Measurements from ENCODE around the gene TESMIN.

The TESMIN gene

GRCh38 chr11:68751331-68751856, at the start of gene TESMIN:
TESMIN (minus strand) TSS chr11:68751520; CDS start chr11:68750660, 860 bp downstream.
- Mint-ChIP-seq H3K27ac (no peak within 1 kb of the TSS), H3K9me3 (no peaks in the 10 kb centered on the region), H3K36me3 (ENCODE audit: low read depth) (peaks cover 2% of the 10 kb centered on the region), H3K4me1 (ENCODE audit: low read depth) (peaks cover 8% of the 10 kb centered on the region), H3K27me3 (peaks cover 4% of the 10 kb centered on the region), H3K4me3 (peak within 1 kb of the TSS; percentile 75)

- no peaks in the 10 kb centered on the region for H3K9me3 Mint-ChIP-seq
- H3K36me3 Mint-ChIP-seq (ENCODE audit: low read depth) = peaks cover 31% of the 10 kb centered on the region
- H3K27ac Mint-ChIP-seq = no peak overlapping the region
Measured at GRCh38 chr11:68798221-68798813, 47.0 kb upstream of the TESMIN start.

GRCh38 chr11:68796801-68797200, 45.5 kb upstream of the TESMIN start:
- Mint-ChIP-seq H3K9me3 (no peaks in the 10 kb centered on the region), H3K4me3 (no peak overlapping the region), H3K36me3 (ENCODE audit: low read depth) (peaks cover 29% of the 10 kb centered on the region), H3K27me3 (no peaks in the 10 kb centered on the region), H3K4me1 (ENCODE audit: low read depth) (no peaks in the 10 kb centered on the region), H3K27ac (no peak overlapping the region)

More at GRCh38 chr11:68798221-68798813, 47.0 kb upstream of the TESMIN start:
- Mint-ChIP-seq H3K4me1 (ENCODE audit: low read depth) (no peaks in the 10 kb centered on the region), H3K27me3 (no peaks in the 10 kb centered on the region), H3K4me3 (no peak overlapping the region)

- Mint-ChIP-seq H3K36me3 (ENCODE audit: low read depth) (peaks cover 24% of the 10 kb centered on the region), H3K4me1 (ENCODE audit: low read depth) (no peaks in the 10 kb centered on the region), H3K9me3 (no peaks in the 10 kb centered on the region), H3K27me3 (no peaks in the 10 kb centered on the region), H3K27ac (no peak overlapping the region), H3K4me3 (no peak overlapping the region)
Measured at GRCh38 chr11:68792400-68792966, 41.2 kb upstream of the TESMIN start.

GRCh38 chr11:68784653-68785052, 33.3 kb upstream of the TESMIN start:
- peaks cover 20% of the 10 kb centered on the region for H3K36me3 Mint-ChIP-seq (ENCODE audit: low read depth)

GRCh38 chr11:68783216-68783821, 32.0 kb upstream of the TESMIN start:
- Mint-ChIP-seq H3K4me3 (no peak overlapping the region), H3K27ac (no peak overlapping the region), H3K9me3 (no peaks in the 10 kb centered on the region), H3K36me3 (ENCODE audit: low read depth) (peaks cover 26% of the 10 kb centered on the region), H3K27me3 (no peaks in the 10 kb centered on the region), H3K4me1 (ENCODE audit: low read depth) (no peaks in the 10 kb centered on the region)

More at GRCh38 chr11:68784653-68785052, 33.3 kb upstream of the TESMIN start:
- Mint-ChIP-seq H3K4me1 (ENCODE audit: low read depth) (no peaks in the 10 kb centered on the region), H3K4me3 (no peak overlapping the region), H3K27me3 (no peaks in the 10 kb centered on the region), H3K27ac (no peak overlapping the region), H3K9me3 (no peaks in the 10 kb centered on the region)

GRCh38 chr11:68782711-68783110, 31.4 kb upstream of the TESMIN start:
- Mint-ChIP-seq H3K4me3 (no peak overlapping the region), H3K27ac (no peak overlapping the region), H3K36me3 (ENCODE audit: low read depth) (peaks cover 30% of the 10 kb centered on the region), H3K9me3 (no peaks in the 10 kb centered on the region), H3K27me3 (no peaks in the 10 kb centered on the region), H3K4me1 (ENCODE audit: low read depth) (no peaks in the 10 kb centered on the region)

GRCh38 chr11:68780829-68781228, 29.5 kb upstream of the TESMIN start:
- peaks cover 36% of the 10 kb centered on the region for H3K36me3 Mint-ChIP-seq (ENCODE audit: low read depth)
- H3K4me1 Mint-ChIP-seq (ENCODE audit: low read depth) = no peaks in the 10 kb centered on the region
- no peak overlapping the region for H3K4me3 Mint-ChIP-seq
- H3K9me3 Mint-ChIP-seq = no peaks in the 10 kb centered on the region
- no peak overlapping the region for H3K27ac Mint-ChIP-seq
- no peaks in the 10 kb centered on the region for H3K27me3 Mint-ChIP-seq

GRCh38 chr11:68778205-68778604, 26.9 kb upstream of the TESMIN start:
- Mint-ChIP-seq H3K4me1 (ENCODE audit: low read depth) (no peaks in the 10 kb centered on the region), H3K27ac (no peak overlapping the region), H3K4me3 (no peak overlapping the region), H3K9me3 (no peaks in the 10 kb centered on the region), H3K36me3 (ENCODE audit: low read depth) (peaks cover 56% of the 10 kb centered on the region), H3K27me3 (no peaks in the 10 kb centered on the region)

- Mint-ChIP-seq H3K4me1 (ENCODE audit: low read depth) (no peaks in the 10 kb centered on the region), H3K27me3 (no peaks in the 10 kb centered on the region), H3K27ac (peak overlapping the region; percentile 59), H3K36me3 (ENCODE audit: low read depth) (peaks cover 64% of the 10 kb centered on the region), H3K4me3 (no peak overlapping the region), H3K9me3 (no peaks in the 10 kb centered on the region)
Measured at GRCh38 chr11:68776442-68777235, 25.3 kb upstream of the TESMIN start.

- no peaks in the 10 kb centered on the region for H3K4me1 Mint-ChIP-seq (ENCODE audit: low read depth)
- no peaks in the 10 kb centered on the region for H3K27me3 Mint-ChIP-seq
- H3K9me3 Mint-ChIP-seq = no peaks in the 10 kb centered on the region
- H3K36me3 Mint-ChIP-seq (ENCODE audit: low read depth) = peaks cover 63% of the 10 kb centered on the region
- no peak overlapping the region for H3K4me3 Mint-ChIP-seq
- H3K27ac Mint-ChIP-seq = peak overlapping the region; percentile 59
Measured at GRCh38 chr11:68775951-68776388, 24.6 kb upstream of the TESMIN start.

- H3K4me1 Mint-ChIP-seq (ENCODE audit: low read depth) = no peaks in the 10 kb centered on the region
- no peaks in the 10 kb centered on the region for H3K9me3 Mint-ChIP-seq
- H3K36me3 Mint-ChIP-seq (ENCODE audit: low read depth) = peaks cover 62% of the 10 kb centered on the region
- H3K4me3 Mint-ChIP-seq = no peak overlapping the region
- H3K27ac Mint-ChIP-seq = no peak overlapping the region
- H3K27me3 Mint-ChIP-seq = no peaks in the 10 kb centered on the region
Measured at GRCh38 chr11:68774194-68774585, 22.9 kb upstream of the TESMIN start.

- no peaks in the 10 kb centered on the region for H3K9me3 Mint-ChIP-seq
- H3K27ac Mint-ChIP-seq = no peak overlapping the region
- no peaks in the 10 kb centered on the region for H3K4me1 Mint-ChIP-seq (ENCODE audit: low read depth)
- no peaks in the 10 kb centered on the region for H3K27me3 Mint-ChIP-seq
- H3K36me3 Mint-ChIP-seq (ENCODE audit: low read depth) = peaks cover 57% of the 10 kb centered on the region
- H3K4me3 Mint-ChIP-seq = no peak overlapping the region
Measured at GRCh38 chr11:68773521-68774193, 22.3 kb upstream of the TESMIN start.

GRCh38 chr11:68772936-68773335, 21.6 kb upstream of the TESMIN start:
- Mint-ChIP-seq H3K9me3 (no peaks in the 10 kb centered on the region), H3K36me3 (ENCODE audit: low read depth) (peaks cover 53% of the 10 kb centered on the region), H3K27ac (no peak overlapping the region), H3K4me3 (no peak overlapping the region), H3K27me3 (no peaks in the 10 kb centered on the region), H3K4me1 (ENCODE audit: low read depth) (no peaks in the 10 kb centered on the region)
